ENCODE measurements around the gene C16orf92. TPM values are rescaled to one million over a fixed set of nuclear protein-coding genes. Genes with fewer than 3 reads are reported as not detected.
"Not testable (repeated sequence)": the region's sequence is repeated elsewhere in the genome, so short reads cannot be mapped to it uniquely, and the experiment has no call there.

Gene C16orf92
- total RNA-seq, 3 donors from 2014 or later (not counting 1 experiment from before 2014, with no cell fraction given): not detected

DNA sequence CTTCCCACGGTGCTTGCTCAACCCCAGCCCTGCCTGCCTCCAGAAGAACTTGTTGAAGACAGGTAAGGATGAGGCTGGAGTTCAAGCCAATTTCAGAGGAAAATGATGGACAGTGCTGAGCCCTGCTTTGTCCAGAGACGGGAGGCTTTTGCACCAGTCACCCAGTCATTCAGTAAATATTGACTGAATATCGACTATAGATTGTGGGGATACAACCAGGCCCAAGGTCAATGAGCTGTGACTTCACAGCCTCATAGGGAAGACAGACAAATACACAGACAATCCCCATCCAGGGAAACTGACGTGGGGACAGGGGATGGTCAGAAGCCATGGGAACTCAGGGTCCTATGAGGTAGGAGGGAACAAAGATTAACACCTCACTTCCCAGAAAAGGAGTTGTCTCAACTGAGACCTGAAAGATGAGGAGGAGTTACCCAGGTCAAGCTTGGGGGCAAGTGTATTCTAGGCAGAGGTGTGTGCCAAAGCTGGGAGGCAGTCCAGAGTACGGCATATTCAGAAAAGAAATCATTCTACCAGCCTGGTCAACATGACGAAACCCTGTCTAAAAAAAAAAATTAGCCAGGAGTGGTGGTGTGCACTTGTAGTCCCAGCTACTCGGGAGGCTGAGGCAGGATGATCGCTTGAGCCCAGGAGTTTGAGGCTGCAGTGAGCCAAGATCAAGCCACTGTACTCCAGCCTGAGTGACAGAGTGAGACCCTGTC is 6.3 kb upstream of the C16orf92 start:
- no peaks in the 10 kb centered on the region for H3K36me3 ChIP-seq (ENCODE audit: control insufficient read depth, insufficient read depth, low read length)
- no peak overlapping the region for H3K27ac ChIP-seq (ENCODE audit: low read length)
- H3K9me3 ChIP-seq (ENCODE audit: control insufficient read depth, insufficient read depth, low read length): no peaks in the 10 kb centered on the region
- H3K4me3 Mint-ChIP-seq: no peak overlapping the region
- H3K9me3 Mint-ChIP-seq: no peaks in the 10 kb centered on the region
- WGBS (ENCODE audit: insufficient coverage): 93% methylated on average over 7 of the region's 8 CpGs
- peaks cover under 1% of the 10 kb centered on the region for H3K27me3 ChIP-seq (ENCODE audit: control insufficient read depth, insufficient read depth, low read length)
- intact Hi-C loops (cut with micrococcal nuclease): no loop called here
- TF ChIP-seq, protein P1, sequence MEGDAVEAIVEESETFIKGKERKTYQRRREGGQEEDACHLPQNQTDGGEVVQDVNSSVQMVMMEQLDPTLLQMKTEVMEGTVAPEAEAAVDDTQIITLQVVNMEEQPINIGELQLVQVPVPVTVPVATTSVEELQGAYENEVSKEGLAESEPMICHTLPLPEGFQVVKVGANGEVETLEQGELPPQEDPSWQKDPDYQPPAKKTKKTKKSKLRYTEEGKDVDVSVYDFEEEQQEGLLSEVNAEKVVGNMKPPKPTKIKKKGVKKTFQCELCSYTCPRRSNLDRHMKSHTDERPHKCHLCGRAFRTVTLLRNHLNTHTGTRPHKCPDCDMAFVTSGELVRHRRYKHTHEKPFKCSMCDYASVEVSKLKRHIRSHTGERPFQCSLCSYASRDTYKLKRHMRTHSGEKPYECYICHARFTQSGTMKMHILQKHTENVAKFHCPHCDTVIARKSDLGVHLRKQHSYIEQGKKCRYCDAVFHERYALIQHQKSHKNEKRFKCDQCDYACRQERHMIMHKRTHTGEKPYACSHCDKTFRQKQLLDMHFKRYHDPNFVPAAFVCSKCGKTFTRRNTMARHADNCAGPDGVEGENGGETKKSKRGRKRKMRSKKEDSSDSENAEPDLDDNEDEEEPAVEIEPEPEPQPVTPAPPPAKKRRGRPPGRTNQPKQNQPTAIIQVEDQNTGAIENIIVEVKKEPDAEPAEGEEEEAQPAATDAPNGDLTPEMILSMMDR (IDR thresholded peaks at IDR 0.05): no peak
- H3K27ac Mint-ChIP-seq: no peak overlapping the region
- H3K4me3 ChIP-seq (ENCODE audit: low read length): no peak overlapping the region
- H3K4me1 Mint-ChIP-seq: peaks cover 13 to 18% of the 10 kb centered on the region in 2 donors
- no peaks in the 10 kb centered on the region for H3K36me3 Mint-ChIP-seq
- no peak for DNase-seq
- H3K4me1 ChIP-seq (ENCODE audit: control insufficient read depth, insufficient read depth, low read length): peaks cover 11% of the 10 kb centered on the region
- peaks cover 6 to 19% of the 10 kb centered on the region in 2 donors for H3K27me3 Mint-ChIP-seq (ENCODE audit: low read depth in 2 of 2)
- ATAC-seq: no peak

DNA sequence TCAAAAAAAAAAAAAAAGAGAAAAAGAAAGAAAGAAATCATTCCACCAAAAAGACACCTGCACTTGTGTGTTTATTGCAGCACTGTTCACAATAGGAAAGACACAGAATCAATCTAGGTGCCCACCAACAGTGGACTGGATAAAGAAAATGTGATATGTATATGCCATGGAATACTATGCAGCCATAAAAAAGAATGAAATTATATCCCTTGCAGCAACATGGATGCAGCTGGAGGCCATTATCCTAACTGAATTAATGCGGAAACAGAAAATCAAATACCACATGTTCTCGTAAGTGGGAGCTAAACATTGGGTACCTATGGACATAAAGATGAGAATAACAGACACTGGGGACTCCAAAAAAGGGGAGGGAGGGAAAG is 5.7 kb upstream of the C16orf92 start:
- no peak overlapping the region for H3K4me3 ChIP-seq (ENCODE audit: low read length)
- Mint-ChIP-seq H3K36me3 (no peaks in the 10 kb centered on the region), H3K9me3 (no peaks in the 10 kb centered on the region), H3K4me1 (peaks cover 8 to 13% of the 10 kb centered on the region in 2 donors), H3K27ac (no peak overlapping the region), H3K4me3 (no peak overlapping the region), H3K27me3 (ENCODE audit: low read depth in 2 of 2) (peaks cover under 1 to 14% of the 10 kb centered on the region in 2 donors)
- no peaks in the 10 kb centered on the region for H3K27me3 ChIP-seq (ENCODE audit: control insufficient read depth, insufficient read depth, low read length)
- 100% methylated on average over 2 of the region's 2 CpGs for WGBS (ENCODE audit: insufficient coverage)
- H3K4me1 ChIP-seq (ENCODE audit: control insufficient read depth, insufficient read depth, low read length): peaks cover 12% of the 10 kb centered on the region
- DNase-seq (no peak), ATAC-seq (no peak)
- intact Hi-C loops (cut with micrococcal nuclease): no loop called here
- H3K9me3 ChIP-seq (ENCODE audit: control insufficient read depth, insufficient read depth, low read length): no peaks in the 10 kb centered on the region
- no peaks in the 10 kb centered on the region for H3K36me3 ChIP-seq (ENCODE audit: control insufficient read depth, insufficient read depth, low read length)
- TF ChIP-seq, protein P1 (IDR thresholded peaks at IDR 0.05): no peak
- no peak overlapping the region for H3K27ac ChIP-seq (ENCODE audit: low read length)

DNA sequence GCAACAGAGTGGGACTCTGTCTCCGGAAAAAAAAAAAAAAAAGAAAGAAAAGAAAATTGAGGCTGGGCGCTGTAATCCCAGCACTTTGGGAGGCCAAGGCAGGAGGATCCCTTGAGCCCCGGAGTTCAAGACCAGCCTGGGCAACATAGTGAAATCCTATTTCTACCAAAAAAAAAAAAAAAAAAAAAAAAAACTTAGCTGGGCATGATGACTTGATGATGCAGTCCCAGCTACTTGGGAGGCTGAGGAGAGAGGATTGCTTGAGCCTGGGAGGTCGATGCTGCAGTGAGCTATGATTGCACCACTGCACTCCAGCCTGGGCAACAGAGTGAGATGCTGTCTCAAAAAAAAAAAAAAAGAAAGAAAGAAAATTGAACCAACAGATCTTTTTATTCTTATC is 5.1 kb upstream of the C16orf92 start:
- H3K27ac Mint-ChIP-seq; H3K4me3 Mint-ChIP-seq; H3K9me3 Mint-ChIP-seq; H3K36me3 Mint-ChIP-seq; H3K27me3 ChIP-seq (ENCODE audit: control insufficient read depth, insufficient read depth, low read length); H3K36me3 ChIP-seq (ENCODE audit: control insufficient read depth, insufficient read depth, low read length); H3K27ac ChIP-seq (ENCODE audit: low read length); H3K4me3 ChIP-seq (ENCODE audit: low read length); DNase-seq; intact Hi-C loops (cut with micrococcal nuclease); ATAC-seq; H3K9me3 ChIP-seq (ENCODE audit: control insufficient read depth, insufficient read depth, low read length): not testable (repeated sequence)
- peaks cover 8 to 13% of the 10 kb centered on the region in 2 donors for H3K4me1 Mint-ChIP-seq
- peaks cover 0 to 14% of the 10 kb centered on the region in 2 donors for H3K27me3 Mint-ChIP-seq (ENCODE audit: low read depth in 2 of 2)
- H3K4me1 ChIP-seq (ENCODE audit: control insufficient read depth, insufficient read depth, low read length): peaks cover 12% of the 10 kb centered on the region
- WGBS (ENCODE audit: insufficient coverage): 75% methylated on average over 1 of the region's 4 CpGs

DNA sequence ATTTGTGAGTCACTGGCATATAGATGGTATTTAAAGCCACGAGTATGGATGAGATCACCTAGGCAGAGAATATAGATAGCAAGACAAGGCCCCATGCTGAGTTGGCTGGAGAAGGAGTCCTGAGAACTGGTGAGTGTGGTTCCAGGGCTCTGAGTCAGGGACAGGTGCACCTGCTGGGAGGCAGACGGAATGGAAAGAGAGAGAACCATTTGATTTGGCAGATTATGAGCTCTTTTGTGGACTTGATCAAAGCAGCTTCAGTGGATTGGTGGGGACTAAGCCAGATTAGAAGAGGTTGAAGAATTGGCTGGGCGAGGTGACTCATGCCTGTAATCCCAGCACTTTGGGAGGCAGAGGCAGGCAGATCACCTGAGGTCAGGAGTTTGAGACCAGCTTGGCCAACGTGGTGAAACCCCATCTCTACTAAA is 4.3 kb upstream of the C16orf92 start:
- peaks cover 8 to 13% of the 10 kb centered on the region in 2 donors for H3K4me1 Mint-ChIP-seq
- H3K9me3 ChIP-seq (ENCODE audit: control insufficient read depth, insufficient read depth, low read length): no peaks in the 10 kb centered on the region
- H3K9me3 Mint-ChIP-seq: no peaks in the 10 kb centered on the region
- no peak overlapping the region for H3K27ac ChIP-seq (ENCODE audit: low read length)
- H3K27me3 ChIP-seq (ENCODE audit: control insufficient read depth, insufficient read depth, low read length): no peaks in the 10 kb centered on the region
- intact Hi-C loops (cut with micrococcal nuclease): no loop called here
- DNase-seq (no peak), ATAC-seq (no peak)
- TF ChIP-seq, protein P1 (IDR thresholded peaks at IDR 0.05): no peak
- H3K27ac Mint-ChIP-seq: no peak overlapping the region
- no peak overlapping the region for H3K4me3 ChIP-seq (ENCODE audit: low read length)
- H3K36me3 Mint-ChIP-seq: no peaks in the 10 kb centered on the region
- H3K4me3 Mint-ChIP-seq: no peak overlapping the region
- peaks cover 0 to 14% of the 10 kb centered on the region in 2 donors for H3K27me3 Mint-ChIP-seq (ENCODE audit: low read depth in 2 of 2)
- H3K36me3 ChIP-seq (ENCODE audit: control insufficient read depth, insufficient read depth, low read length): no peaks in the 10 kb centered on the region
- 77% methylated on average over 3 of the region's 4 CpGs for WGBS (ENCODE audit: insufficient coverage)
- peaks cover 12% of the 10 kb centered on the region for H3K4me1 ChIP-seq (ENCODE audit: control insufficient read depth, insufficient read depth, low read length)
